ENCODE data around the gene DNAJC4. TPM values are rescaled to one million over a fixed set of nuclear protein-coding genes. Genes with fewer than 3 reads are reported as not detected.
A peak's percentile ranks its signal among the peaks of the same experiment; 100 is the strongest.

DNAJC4 gene, protein sequence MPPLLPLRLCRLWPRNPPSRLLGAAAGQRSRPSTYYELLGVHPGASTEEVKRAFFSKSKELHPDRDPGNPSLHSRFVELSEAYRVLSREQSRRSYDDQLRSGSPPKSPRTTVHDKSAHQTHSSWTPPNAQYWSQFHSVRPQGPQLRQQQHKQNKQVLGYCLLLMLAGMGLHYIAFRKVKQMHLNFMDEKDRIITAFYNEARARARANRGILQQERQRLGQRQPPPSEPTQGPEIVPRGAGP
- total RNA-seq = 10 to 100 TPM; 55.8 to 63.8 TPM

DNA sequence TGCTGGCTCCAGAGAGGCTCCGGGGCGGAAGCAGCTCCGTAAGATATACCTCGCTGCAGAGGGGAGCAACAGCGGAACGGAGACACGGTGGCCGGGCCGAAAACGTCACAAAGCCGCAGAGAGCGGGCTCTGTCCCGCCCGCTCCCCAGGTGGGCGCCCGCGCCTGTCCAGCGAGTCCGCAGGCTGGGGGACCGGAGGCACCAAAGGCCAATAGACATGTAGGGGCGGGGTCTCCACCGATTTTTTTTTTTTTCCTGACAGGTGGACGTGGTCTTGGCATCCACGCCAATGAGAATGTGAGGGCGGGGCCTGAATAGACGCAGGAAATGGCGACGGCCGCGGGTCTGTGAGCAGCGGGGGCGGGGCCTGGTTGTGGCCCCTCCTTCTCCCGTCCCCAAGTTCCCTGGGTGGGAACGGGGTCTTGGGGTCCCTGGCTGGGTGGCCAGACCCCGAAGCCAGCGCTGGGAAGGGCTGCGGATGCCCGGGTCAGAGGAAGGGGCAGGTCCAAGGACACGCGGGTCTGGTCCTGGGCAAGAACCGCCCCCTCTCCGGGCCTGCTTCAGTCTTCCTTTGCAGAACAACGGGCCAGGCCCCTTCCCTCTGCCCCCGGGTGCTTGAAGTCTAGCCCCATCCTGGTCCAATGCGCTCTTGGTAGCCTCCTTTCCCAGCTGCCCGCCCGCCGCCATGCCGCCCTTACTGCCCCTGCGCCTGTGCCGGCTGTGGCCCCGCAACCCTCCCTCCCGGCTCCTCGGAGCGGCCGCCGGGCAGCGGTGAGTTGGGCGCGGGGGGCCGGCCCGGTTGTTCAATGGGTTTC, at the start of gene DNAJC4:
DNAJC4 (plus strand) TSS at position 378 of the 814 bp plus-strand sequence; CDS start at position 685, 307 bp downstream.
- DNase-seq (ENCODE audit: low spot score) = peak; percentile 96
- Histone ChIP-seq H3K27ac (peak within 1 kb of the TSS; percentile 88 to 92), H3K9me3 (no peaks in the 10 kb centered on the region), H3K27me3 (replicated peaks; ENCODE audit: insufficient read depth) (no peaks in the 10 kb centered on the region), H3K4me3 (peak within 1 kb of the TSS; percentile 61 to 82), H3K36me3 (no peaks in the 10 kb centered on the region), H3K4me1 (replicated peaks) (peaks cover 26% of the 10 kb centered on the region)
- TF ChIP-seq POLR2AphosphoS5 (IDR thresholded peaks at IDR 0.05) (peak; percentile 93), CTCF (IDR thresholded peaks at IDR 0.05) (peak in 1 of 4 experiments; percentile 5), POLR2A (IDR thresholded peaks at IDR 0.05) (peak; percentile 49)
- WGBS = under 1% methylated on average over 56 of the region's 62 CpGs
- intact Hi-C loops (cut with DNase I) = no loop called here

GRCh38 chr11:64180891-64181290, 49.5 kb upstream of the DNAJC4 start:
- TF ChIP-seq POLR2AphosphoS5 (IDR thresholded peaks at IDR 0.05) (no peak), CTCF (IDR thresholded peaks at IDR 0.05) (no peak)
- 53% methylated on average over 5 of the region's 5 CpGs for WGBS
- no peaks in the 10 kb centered on the region for H3K36me3 ChIP-seq
- no peaks in the 10 kb centered on the region for H3K9me3 ChIP-seq
- H3K4me1 ChIP-seq (replicated peaks) = no peaks in the 10 kb centered on the region
- no peaks in the 10 kb centered on the region for H3K27me3 ChIP-seq (replicated peaks; ENCODE audit: insufficient read depth)
- DNase-seq (ENCODE audit: low spot score) = no peak
- intact Hi-C loops (cut with DNase I) = no loop called here
- H3K4me3 ChIP-seq = no peak overlapping the region
- H3K27ac ChIP-seq = peak overlapping the region; percentile 59 to 63

DNA sequence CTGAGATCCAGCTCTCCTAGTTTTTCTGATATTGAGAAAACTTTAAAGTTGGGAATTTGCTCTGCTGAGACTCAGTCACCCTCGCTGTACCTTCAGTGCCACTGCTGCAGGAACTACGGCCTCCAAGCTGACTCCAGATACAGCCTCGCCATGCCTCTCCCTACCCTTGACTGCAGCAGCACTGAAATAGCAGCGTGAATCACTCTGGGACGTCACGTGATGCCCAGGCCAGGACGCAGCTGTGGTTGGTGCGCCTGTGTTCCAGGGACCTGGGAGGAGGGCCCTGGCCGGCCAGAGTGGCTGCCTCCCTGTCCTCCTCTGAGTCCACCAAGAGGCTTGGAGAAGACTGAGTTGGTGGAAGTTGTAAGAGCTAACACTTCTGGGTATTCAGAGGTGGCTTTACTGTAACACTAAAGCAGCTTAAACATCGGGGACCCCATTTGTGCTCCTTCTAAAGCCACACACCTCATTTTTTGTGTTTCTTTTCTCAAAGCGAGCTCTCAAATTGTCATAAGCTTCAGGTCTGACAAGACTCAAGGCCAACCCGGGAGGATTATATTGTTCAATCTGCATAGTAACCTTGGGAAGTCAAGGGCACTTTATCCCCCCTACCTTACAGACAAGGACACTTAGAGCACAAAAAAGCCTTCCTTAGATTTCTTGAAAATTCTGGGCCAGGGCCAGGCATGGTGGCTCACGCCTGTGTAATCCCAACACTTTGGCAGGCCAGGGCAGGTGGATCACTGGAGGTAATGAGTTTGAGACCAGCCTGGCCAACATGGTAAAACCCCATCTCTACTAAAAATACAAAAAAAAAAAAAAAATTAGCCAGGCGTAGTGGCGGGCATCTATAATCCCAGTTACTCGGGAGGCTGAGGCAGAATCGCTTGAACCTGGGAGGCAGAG, 48.6 kb upstream of the DNAJC4 start:
- TF ChIP-seq CTCF (IDR thresholded peaks at IDR 0.05) (no peak), POLR2AphosphoS5 (IDR thresholded peaks at IDR 0.05) (peak; percentile 95), POLR2A (IDR thresholded peaks at IDR 0.05) (peak; percentile 87)
- Histone ChIP-seq H3K27ac (peak overlapping the region; percentile 59 to 63), H3K27me3 (replicated peaks; ENCODE audit: insufficient read depth) (no peaks in the 10 kb centered on the region), H3K4me3 (no peak overlapping the region), H3K9me3 (no peaks in the 10 kb centered on the region), H3K36me3 (no peaks in the 10 kb centered on the region), H3K4me1 (replicated peaks) (no peaks in the 10 kb centered on the region)
- 41% methylated on average over 17 of the region's 17 CpGs for WGBS
- DNase-seq (ENCODE audit: low spot score) = peak; percentile 81
- intact Hi-C loops (cut with DNase I) = no loop called here

DNA sequence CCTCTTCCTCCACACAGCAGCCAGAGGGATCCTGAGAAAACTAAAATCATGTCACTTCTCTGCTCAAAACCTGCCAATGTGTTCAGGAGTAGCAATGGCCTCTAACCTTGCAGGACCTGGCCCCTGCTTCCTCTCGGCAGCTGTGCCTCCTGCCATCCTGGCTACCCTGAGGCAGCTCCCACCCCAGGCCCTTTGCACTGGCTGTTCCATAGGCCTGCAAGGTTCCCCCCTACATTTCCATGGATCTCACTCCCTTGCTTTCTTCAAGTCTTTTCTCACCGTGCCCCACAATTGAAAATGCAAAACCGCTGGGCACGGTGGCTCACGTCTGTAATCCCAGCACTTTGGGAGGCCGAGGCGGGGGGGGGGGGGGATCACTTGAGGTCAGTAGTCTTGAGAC, 46.5 kb upstream of the DNAJC4 start:
- intact Hi-C loops (cut with DNase I) = no loop called here
- Histone ChIP-seq H3K4me1 (replicated peaks) (no peaks in the 10 kb centered on the region), H3K27ac (no peak overlapping the region)

More for the DNA sequence above, 46.5 kb upstream of the DNAJC4 start:
- no peaks in the 10 kb centered on the region for H3K9me3 ChIP-seq
- DNase-seq (ENCODE audit: low spot score) = no peak
- H3K27me3 ChIP-seq (replicated peaks; ENCODE audit: insufficient read depth) = no peaks in the 10 kb centered on the region
- WGBS = 91% methylated on average over 7 of the region's 7 CpGs
- no peaks in the 10 kb centered on the region for H3K36me3 ChIP-seq
- H3K4me3 ChIP-seq = no peak overlapping the region
- TF ChIP-seq CTCF (IDR thresholded peaks at IDR 0.05) = no peak
- TF ChIP-seq POLR2A (IDR thresholded peaks at IDR 0.05) = no peak
- no peak for TF ChIP-seq POLR2AphosphoS5 (IDR thresholded peaks at IDR 0.05)

Data from prostate gland (tissue), 2 donors.